Raji (cell line): ENCODE measurements around the gene RIMBP3C.
"Not testable (repeated sequence)": the region's sequence is repeated elsewhere in the genome, so short reads cannot be mapped to it uniquely, and the experiment has no call there.

Experiments used
- POLR2A ChIP-seq: IDR thresholded peaks from 2 replicates; pipeline ENCODE4 v1.6.1; 2011; ENCODE audit warnings: low read depth, low read length, control low read depth; ENCODE audit not compliant: insufficient read depth

The RIMBP3C gene, protein sequence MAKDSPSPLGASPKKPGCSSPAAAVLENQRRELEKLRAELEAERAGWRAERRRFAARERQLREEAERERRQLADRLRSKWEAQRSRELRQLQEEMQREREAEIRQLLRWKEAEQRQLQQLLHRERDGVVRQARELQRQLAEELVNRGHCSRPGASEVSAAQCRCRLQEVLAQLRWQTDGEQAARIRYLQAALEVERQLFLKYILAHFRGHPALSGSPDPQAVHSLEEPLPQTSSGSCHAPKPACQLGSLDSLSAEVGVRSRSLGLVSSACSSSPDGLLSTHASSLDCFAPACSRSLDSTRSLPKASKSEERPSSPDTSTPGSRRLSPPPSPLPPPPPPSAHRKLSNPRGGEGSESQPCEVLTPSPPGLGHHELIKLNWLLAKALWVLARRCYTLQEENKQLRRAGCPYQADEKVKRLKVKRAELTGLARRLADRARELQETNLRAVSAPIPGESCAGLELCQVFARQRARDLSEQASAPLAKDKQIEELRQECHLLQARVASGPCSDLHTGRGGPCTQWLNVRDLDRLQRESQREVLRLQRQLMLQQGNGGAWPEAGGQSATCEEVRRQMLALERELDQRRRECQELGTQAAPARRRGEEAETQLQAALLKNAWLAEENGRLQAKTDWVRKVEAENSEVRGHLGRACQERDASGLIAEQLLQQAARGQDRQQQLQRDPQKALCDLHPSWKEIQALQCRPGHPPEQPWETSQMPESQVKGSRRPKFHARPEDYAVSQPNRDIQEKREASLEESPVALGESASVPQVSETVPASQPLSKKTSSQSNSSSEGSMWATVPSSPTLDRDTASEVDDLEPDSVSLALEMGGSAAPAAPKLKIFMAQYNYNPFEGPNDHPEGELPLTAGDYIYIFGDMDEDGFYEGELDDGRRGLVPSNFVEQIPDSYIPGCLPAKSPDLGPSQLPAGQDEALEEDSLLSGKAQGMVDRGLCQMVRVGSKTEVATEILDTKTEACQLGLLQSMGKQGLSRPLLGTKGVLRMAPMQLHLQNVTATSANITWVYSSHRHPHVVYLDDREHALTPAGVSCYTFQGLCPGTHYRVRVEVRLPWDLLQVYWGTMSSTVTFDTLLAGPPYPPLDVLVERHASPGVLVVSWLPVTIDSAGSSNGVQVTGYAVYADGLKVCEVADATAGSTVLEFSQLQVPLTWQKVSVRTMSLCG (N-terminal part only)

GRCh38 chr22:21551361-21551760 lies at the start of gene RIMBP3C:
Gene RIMBP3C, minus strand, starts transcription at chr22:21551461. Its CDS starts 485 bp downstream, at chr22:21550976.
- not testable (repeated sequence) for TF ChIP-seq POLR2A

GRCh38 chr22:21599053-21599893 lies 48.0 kb upstream of the RIMBP3C start:
- no peak for TF ChIP-seq POLR2A

GRCh38 chr22:21598302-21598701 lies 47.0 kb upstream of the RIMBP3C start:
- TF ChIP-seq POLR2A: no peak

- TF ChIP-seq POLR2A: no peak
Observed at GRCh38 chr22:21594865-21595452, 43.7 kb upstream of the RIMBP3C start.

GRCh38 chr22:21593406-21594232 lies 42.4 kb upstream of the RIMBP3C start:
- no peak for TF ChIP-seq POLR2A

- TF ChIP-seq POLR2A: no peak
Observed at GRCh38 chr22:21592422-21592821, 41.2 kb upstream of the RIMBP3C start.

GRCh38 chr22:21591695-21592094 lies 40.4 kb upstream of the RIMBP3C start:
- no peak for TF ChIP-seq POLR2A

GRCh38 chr22:21590809-21591641 lies 39.8 kb upstream of the RIMBP3C start:
- no peak for TF ChIP-seq POLR2A

DNA sequence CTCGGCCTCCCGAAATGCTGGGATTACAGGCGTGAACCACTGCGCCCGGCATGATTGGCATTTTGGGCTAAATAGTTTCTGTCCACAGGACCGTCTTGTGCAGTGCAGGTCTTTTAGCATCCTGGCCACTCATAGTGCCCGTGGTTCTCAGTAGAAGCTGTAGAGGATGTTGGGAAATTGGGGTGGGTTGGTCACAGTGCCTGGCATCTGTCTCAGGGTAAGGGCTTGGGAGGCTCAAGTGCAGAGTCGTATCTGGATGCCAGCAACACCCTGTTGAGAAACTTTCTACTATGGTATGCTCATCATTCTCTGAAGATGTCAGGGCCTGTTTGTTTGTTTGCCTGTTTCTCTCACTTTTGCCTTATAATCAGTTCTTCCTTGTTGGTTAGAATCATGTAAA lies 38.1 kb upstream of the RIMBP3C start:
- no peak for TF ChIP-seq POLR2A

DNA sequence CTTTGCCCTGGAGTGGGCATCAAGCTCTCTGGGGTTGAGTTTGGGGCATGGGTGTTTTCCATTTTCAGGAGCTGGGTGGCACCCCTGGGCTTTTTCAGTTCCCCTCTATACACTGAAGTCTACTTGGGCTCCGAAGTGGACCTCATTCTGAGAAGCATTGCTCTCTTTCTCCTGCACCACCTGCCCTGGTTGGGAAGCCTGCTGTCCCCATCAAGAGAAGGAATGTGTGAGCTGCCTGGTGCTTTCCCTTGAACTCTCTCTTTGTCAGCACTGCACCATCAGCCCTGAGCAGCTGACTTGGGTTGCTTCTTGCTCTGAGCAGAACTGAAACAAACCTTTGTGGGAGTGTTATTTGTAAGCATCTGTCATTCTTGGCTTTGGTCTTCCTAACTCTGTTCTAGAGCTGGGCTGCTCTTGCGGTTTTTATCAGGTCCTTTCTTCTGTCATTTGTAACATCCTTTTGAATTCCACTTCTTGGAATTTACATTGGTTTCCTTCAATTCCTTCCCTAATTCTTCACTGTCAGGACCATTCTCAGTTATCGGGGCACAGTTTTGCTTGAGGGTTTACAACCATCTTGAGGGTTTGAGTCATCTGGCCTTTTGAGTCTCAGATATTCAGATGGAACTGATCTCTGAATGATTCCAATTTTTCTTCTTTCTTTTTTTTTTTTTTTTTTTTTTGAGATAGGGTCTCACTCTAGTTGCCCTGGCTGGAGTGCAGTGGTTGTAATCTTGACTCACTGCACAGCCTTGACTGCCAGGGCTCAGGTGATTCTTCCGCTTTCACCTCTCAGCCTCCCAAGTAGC lies 36.7 kb upstream of the RIMBP3C start:
- no peak for TF ChIP-seq POLR2A

DNA sequence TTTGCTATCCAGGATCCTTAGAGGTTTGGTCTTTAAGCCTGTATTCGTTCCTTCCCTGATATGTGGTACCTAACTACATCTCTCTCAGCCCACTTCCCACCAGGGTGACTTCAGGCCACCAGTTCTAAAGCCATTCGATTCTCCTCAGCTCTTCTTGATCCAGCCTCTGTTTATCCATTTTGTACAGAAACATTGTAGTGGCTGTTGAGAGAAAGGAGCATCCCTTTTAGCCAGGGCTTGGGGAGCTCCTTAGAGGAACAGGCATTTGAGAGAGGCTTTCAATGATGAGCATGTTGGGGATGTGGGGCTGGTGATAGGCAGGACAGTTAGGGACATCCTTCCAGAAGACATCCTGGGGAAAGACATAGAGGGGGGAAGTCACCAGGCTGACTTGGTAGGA lies 34.1 kb upstream of the RIMBP3C start:
- no peak for TF ChIP-seq POLR2A

DNA sequence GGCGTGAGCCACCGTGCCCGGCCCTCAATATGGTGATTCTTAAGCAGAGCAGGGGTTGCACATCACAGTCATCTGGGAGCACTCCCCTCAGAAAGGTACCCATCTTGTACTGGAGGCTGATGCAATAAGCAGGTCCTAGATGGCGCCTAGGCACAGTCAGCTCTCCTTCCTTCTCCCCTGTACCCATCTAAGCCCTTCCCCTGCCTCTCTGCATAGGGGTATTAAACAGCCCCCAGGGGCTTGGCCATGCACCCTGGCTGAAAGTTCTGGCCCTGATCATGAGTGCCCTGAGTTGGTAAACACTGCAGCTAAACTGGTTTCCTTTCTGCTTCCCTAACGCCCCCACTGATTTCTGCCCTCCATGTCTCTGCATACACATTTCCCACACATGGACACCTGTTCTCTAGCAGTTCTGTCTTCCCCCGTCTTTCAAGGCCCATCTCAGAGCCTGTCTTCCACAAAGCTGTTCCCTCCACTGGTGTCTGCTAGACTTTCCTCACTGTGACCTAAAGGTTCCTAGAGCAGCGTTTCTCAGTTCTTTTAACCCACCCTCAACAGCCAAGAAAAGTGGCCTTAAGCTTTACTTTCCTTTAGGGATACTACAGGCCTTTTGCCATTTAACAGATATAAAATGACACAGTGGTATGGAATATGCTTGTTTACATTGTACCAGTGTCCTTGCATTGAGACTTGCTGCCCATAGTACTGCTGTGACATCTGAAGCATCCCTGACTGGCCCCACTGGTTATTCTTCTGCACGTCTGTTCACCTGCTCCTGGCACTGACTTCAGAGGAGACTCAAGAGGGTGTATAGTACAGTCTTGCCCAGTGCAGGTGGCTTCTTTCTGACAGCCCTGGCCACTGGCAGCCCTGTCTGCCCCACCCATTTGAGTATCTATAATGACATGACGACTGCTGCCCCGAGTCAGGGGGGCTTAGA lies 31.8 kb upstream of the RIMBP3C start:
- TF ChIP-seq POLR2A: no peak
